ENCODE results near the gene MUCL1. TPM values are rescaled to one million over a fixed set of nuclear protein-coding genes. Genes with fewer than 3 reads are reported as not detected.

MUCL1 gene
- total and polyA plus RNA-seq, 10 of the 15 experiments (the other 5 are each of a cell fraction or from before 2014, with no cell fraction given), result not detected

GRCh38 chr12:54824402-54824801 lies 29.9 kb upstream of the MUCL1 start:
- no peak overlapping the region for H3K4me2 ChIP-seq (ENCODE audit: control insufficient read depth, insufficient read depth)
- FAIRE-seq (no peak), ATAC-seq (no peak), DNase-seq (ENCODE audit: low read depth, low spot score) (no peak)
- H3K9me3 ChIP-seq (replicated peaks; ENCODE audit: control insufficient read depth, insufficient read depth, low read length), result no peaks in the 10 kb centered on the region
- H3K27me3 ChIP-seq (replicated peaks in 1 of 2; ENCODE audit: control insufficient read depth in 2 of 2, insufficient read depth in 2 of 2, low read length in 1 of 2), result no peaks in the 10 kb centered on the region
- intact Hi-C loops (cut with micrococcal nuclease; ENCODE audit: unreplicated experiment), result no loop called here
- in situ Hi-C loops (cut with MboI), result no loop called here
- ChIA-PET RAD21 (ENCODE audit: unreplicated experiment) (no interaction called here), POLR2A (no interaction called here), SMC1A (ENCODE audit: uncharacterized antibody, unreplicated experiment) (no interaction called here), CTCF (no interaction called here)
- no peaks in the 10 kb centered on the region for H4K20me1 ChIP-seq (ENCODE audit: control insufficient read depth, insufficient read depth)
- no peak overlapping the region for H3K27ac ChIP-seq (ENCODE audit: control insufficient read depth, insufficient read depth)
- H3K9ac ChIP-seq (ENCODE audit: control insufficient read depth, insufficient read depth, low read length), result no peak overlapping the region
- no peak overlapping the region for H2AFZ ChIP-seq (ENCODE audit: control insufficient read depth, low read depth, low read length)
- H3K4me1 ChIP-seq (ENCODE audit: control insufficient read depth, insufficient read depth, low read length), result no peaks in the 10 kb centered on the region
- no TSS peak for BruUV-seq (replicated peaks)
- WGBS (ENCODE audit: insufficient coverage, insufficient replicate concordance, low lambda C conversion rate, missing lambda C conversion rate), result 82% methylated on average over 2 of the region's 2 CpGs
- H3K36me3 ChIP-seq (ENCODE audit: control insufficient read depth in 2 of 2, insufficient read depth in 2 of 2, low read length in 1 of 2), result no peaks in the 10 kb centered on the region
- TF ChIP-seq ZNF592 (IDR thresholded peaks at IDR 0.05) (no peak), CTCF (IDR thresholded peaks at IDR 0.05 in 2 of 3, conservative IDR thresholded peaks at IDR 0.05 in 1 of 3; ENCODE audit: control insufficient read depth in 2 of 3, extremely low read depth in 1 of 3, insufficient read depth in 1 of 3, low read depth in 3 of 3, low read length in 3 of 3) (peak in 2 of 3 experiments; percentile 12 to 21; a peak in 2 of 6 replicates)
- H3K4me3 ChIP-seq, result no peak overlapping the region
- H3K79me2 ChIP-seq (ENCODE audit: control insufficient read depth, insufficient read depth, low read length), result no peaks in the 10 kb centered on the region
